Prostate gland (tissue), 2 donors: ENCODE results near the gene COX14. TPM values are rescaled to one million over a fixed set of nuclear protein-coding genes. Genes with fewer than 3 reads are reported as not detected.

Experiments used
- DNase-seq: peaks from one replicate; pipeline ENCODE4 v3.0.0-alpha.2; 2019; ENCODE audit warnings: low spot score
- H3K27ac ChIP-seq, 2 donors: fragments of 200-600 bp; sonication (generic); 2 replicates each; pipeline ENCODE4 v1.5.1; 2017 to 2019
- H3K27me3 ChIP-seq: fragments of 200-600 bp; sonication (generic); replicated peaks from 2 replicates; pipeline ENCODE4 v1.5.1; 2019; ENCODE audit not compliant: insufficient read depth
- H3K36me3 ChIP-seq, 2 donors: fragments of 200-600 bp; sonication (generic); 1 replicate in 1 of 2; 2 replicates in 1 of 2; pipeline versions ENCODE4 v1.5.1 to v1.8.1; 2017 to 2019
- H3K4me1 ChIP-seq: fragments of 200-600 bp; sonication (generic); replicated peaks from 2 replicates; pipeline ENCODE4 v1.5.1; 2019
- H3K4me3 ChIP-seq, 2 donors: fragments of 200-600 bp; sonication (generic); 2 replicates each; pipeline ENCODE4 v1.5.1; 2017 to 2019
- H3K9me3 ChIP-seq: fragments of 200-600 bp; sonication (generic); 2 replicates; pipeline ENCODE4 v1.5.1; 2017
- CTCF ChIP-seq, 4 experiments: fragments of 200-600 bp in 2 of 4; fragments of 450-650 bp in 2 of 4; sonication (generic) in 2 of 4; IDR thresholded peaks; 1 replicate in 3 of 4; 2 replicates in 1 of 4; pipeline ENCODE4 v1.5.1; 2016 to 2019; ENCODE audit warnings: antibody characterized with exemption in 4 of 4, mild to moderate bottlenecking in 2 of 4, moderate library complexity in 2 of 4
- POLR2A ChIP-seq: fragments of 450-650 bp; IDR thresholded peaks from one replicate; pipeline ENCODE4 v1.6.1; 2016; ENCODE audit warnings: antibody characterized with exemption, mild to moderate bottlenecking
- POLR2AphosphoS5 ChIP-seq: sonication (generic); formaldehyde crosslinking; IDR thresholded peaks from one replicate; pipeline ENCODE4 v1.6.1; 2017; ENCODE audit warnings: antibody characterized with exemption
- WGBS: methylation state at CpG from one replicate; pipeline ENCODE4 v1.1.5; 2018; 5-methylcytosine and 5-hydroxymethylcytosine counted together
- intact Hi-C: fragments of 100-400 bp; cut with DNase I; formaldehyde crosslinking; loops from one replicate; pipeline ENCODE4 v1.14.2; 2022
- total RNA-seq, 2 donors: library from RNA; depleted of rRNA; stranded (reverse); fragments of >200 nt; gene quantifications; one replicate each; pipeline ENCODE4 v1.1.0, GENCODE V29; 2016

Gene COX14
- total RNA-seq, 2 donors from 2014 or later: 59.9 to 84.6 TPM

GRCh38 chr12:50069069-50069468 is 43.0 kb upstream of the COX14 start:
- H3K36me3 ChIP-seq: no peaks in the 10 kb centered on the region
- no peak overlapping the region for H3K4me3 ChIP-seq
- no peaks in the 10 kb centered on the region for H3K4me1 ChIP-seq
- DNase-seq: no peak
- H3K27ac ChIP-seq: no peak overlapping the region
- no peaks in the 10 kb centered on the region for H3K27me3 ChIP-seq
- WGBS: 94% methylated on average over 5 of the region's 5 CpGs
- H3K9me3 ChIP-seq: no peaks in the 10 kb centered on the region
- intact Hi-C loops: no loop called here
- no peak for TF ChIP-seq POLR2A
- no peak for TF ChIP-seq CTCF (IDR thresholded peaks at IDR 0.05)
- TF ChIP-seq POLR2AphosphoS5: no peak

GRCh38 chr12:50069539-50069938 is 42.5 kb upstream of the COX14 start:
- Histone ChIP-seq H3K4me3 (no peak overlapping the region), H3K9me3 (no peaks in the 10 kb centered on the region), H3K27ac (no peak overlapping the region), H3K36me3 (no peaks in the 10 kb centered on the region), H3K27me3 (no peaks in the 10 kb centered on the region), H3K4me1 (no peaks in the 10 kb centered on the region)
- WGBS: 96% methylated on average over 3 of the region's 3 CpGs
- TF ChIP-seq CTCF (IDR thresholded peaks at IDR 0.05) (no peak), POLR2AphosphoS5 (no peak), POLR2A (no peak)
- no peak for DNase-seq
- intact Hi-C loops: no loop called here

- Histone ChIP-seq H3K4me3 (no peak overlapping the region), H3K9me3 (no peaks in the 10 kb centered on the region), H3K4me1 (no peaks in the 10 kb centered on the region), H3K27ac (no peak overlapping the region), H3K36me3 (no peaks in the 10 kb centered on the region), H3K27me3 (no peaks in the 10 kb centered on the region)
- TF ChIP-seq POLR2AphosphoS5 (peak; percentile 44), POLR2A (no peak), CTCF (IDR thresholded peaks at IDR 0.05) (peak; percentile 81 to 92 (median 87))
- peak; percentile 68 for DNase-seq
- intact Hi-C loops: loop anchor here (10.0 kb wide), 1 partner anchor 296 kb away; no protein-coding TSS in a partner anchor
- WGBS: 37% methylated on average over 9 of the region's 9 CpGs
Measured at GRCh38 chr12:50070314-50071060, 41.5 kb upstream of the COX14 start.

GRCh38 chr12:50072198-50072907 is 39.7 kb upstream of the COX14 start:
- Histone ChIP-seq H3K4me3 (no peak overlapping the region), H3K4me1 (no peaks in the 10 kb centered on the region), H3K9me3 (no peaks in the 10 kb centered on the region), H3K27me3 (no peaks in the 10 kb centered on the region), H3K36me3 (no peaks in the 10 kb centered on the region), H3K27ac (no peak overlapping the region)
- WGBS: 69% methylated on average over 10 of the region's 10 CpGs
- no peak for DNase-seq
- no peak for TF ChIP-seq CTCF (IDR thresholded peaks at IDR 0.05)
- no peak for TF ChIP-seq POLR2AphosphoS5
- TF ChIP-seq POLR2A: no peak
- intact Hi-C loops: loop anchor here (10.0 kb wide), 1 partner anchor 298 kb away; no protein-coding TSS in a partner anchor
